ENCODE data around the gene COBL. TPM values are rescaled to one million over a fixed set of nuclear protein-coding genes. Genes with fewer than 3 reads are reported as not detected.

Gene COBL
- total and polyA plus RNA-seq, 10 of the 15 experiments (the other 5 are each of a cell fraction or from before 2014, with no cell fraction given): 0.21 TPM; not detected in 9

DNA sequence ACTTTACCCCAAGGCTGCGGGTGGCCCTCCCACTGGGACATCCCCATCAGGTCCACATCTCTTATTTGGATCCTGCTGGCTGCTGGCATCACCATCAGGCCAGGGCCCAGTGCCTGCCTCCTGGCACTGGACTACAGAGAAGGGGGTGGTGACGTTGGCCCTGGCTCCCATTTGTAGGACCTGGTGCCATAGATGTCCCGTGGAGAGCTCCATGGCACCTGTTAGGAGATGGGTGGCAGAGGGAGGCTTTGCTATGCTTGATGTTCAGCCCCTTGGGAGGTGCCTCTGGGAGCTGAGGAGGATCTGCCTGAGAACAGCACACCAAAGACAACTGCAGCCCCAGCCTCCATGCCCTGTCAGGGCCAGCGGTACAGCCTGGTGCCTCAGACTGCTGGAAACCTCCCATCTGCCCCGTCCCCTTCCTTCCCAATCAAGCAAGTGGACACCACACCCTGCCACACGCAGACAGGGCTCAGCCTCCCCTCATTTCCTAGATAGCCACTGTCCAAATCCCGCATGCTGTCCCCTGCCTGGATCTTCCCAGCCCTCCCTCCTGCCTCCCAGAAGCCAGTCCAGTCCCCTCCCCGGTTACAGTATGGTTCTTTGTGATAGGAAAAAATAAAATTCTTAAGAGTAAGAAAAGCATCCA is 303.9 kb downstream of the COBL start (continued):
- TF ChIP-seq HDAC2 (IDR thresholded peaks at IDR 0.05): no peak
- TF ChIP-seq FOXM1 (IDR thresholded peaks at IDR 0.05; ENCODE audit: low read depth, low read length): no peak
- TF ChIP-seq POLR2AphosphoS2 (IDR thresholded peaks at IDR 0.05; ENCODE audit: low read depth, low read length): no peak
- TF ChIP-seq ZSCAN29 (IDR thresholded peaks at IDR 0.05): no peak
- TF ChIP-seq, protein P1, sequence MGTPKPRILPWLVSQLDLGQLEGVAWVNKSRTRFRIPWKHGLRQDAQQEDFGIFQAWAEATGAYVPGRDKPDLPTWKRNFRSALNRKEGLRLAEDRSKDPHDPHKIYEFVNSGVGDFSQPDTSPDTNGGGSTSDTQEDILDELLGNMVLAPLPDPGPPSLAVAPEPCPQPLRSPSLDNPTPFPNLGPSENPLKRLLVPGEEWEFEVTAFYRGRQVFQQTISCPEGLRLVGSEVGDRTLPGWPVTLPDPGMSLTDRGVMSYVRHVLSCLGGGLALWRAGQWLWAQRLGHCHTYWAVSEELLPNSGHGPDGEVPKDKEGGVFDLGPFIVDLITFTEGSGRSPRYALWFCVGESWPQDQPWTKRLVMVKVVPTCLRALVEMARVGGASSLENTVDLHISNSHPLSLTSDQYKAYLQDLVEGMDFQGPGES (IDR thresholded peaks at IDR 0.05): no peak
- no peak for TF ChIP-seq SREBF1 (IDR thresholded peaks at IDR 0.05; ENCODE audit: low read length)
- no peak for TF ChIP-seq NR2C1 (IDR thresholded peaks at IDR 0.05)
- no peak for TF ChIP-seq SIX5 (IDR thresholded peaks at IDR 0.05; ENCODE audit: low read depth, low read length, severe bottlenecking)
- TF ChIP-seq SP1 (IDR thresholded peaks at IDR 0.05; ENCODE audit: low read depth, low read length): no peak
- TF ChIP-seq, protein P2, sequence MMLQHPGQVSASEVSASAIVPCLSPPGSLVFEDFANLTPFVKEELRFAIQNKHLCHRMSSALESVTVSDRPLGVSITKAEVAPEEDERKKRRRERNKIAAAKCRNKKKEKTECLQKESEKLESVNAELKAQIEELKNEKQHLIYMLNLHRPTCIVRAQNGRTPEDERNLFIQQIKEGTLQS (IDR thresholded peaks at IDR 0.05; ENCODE audit: borderline replicate concordance, extremely low read depth, low read depth, low read length): no peak
- no peak for TF ChIP-seq MEF2B (IDR thresholded peaks at IDR 0.05; ENCODE audit: partially characterized antibody, poor library complexity, severe bottlenecking)

DNA sequence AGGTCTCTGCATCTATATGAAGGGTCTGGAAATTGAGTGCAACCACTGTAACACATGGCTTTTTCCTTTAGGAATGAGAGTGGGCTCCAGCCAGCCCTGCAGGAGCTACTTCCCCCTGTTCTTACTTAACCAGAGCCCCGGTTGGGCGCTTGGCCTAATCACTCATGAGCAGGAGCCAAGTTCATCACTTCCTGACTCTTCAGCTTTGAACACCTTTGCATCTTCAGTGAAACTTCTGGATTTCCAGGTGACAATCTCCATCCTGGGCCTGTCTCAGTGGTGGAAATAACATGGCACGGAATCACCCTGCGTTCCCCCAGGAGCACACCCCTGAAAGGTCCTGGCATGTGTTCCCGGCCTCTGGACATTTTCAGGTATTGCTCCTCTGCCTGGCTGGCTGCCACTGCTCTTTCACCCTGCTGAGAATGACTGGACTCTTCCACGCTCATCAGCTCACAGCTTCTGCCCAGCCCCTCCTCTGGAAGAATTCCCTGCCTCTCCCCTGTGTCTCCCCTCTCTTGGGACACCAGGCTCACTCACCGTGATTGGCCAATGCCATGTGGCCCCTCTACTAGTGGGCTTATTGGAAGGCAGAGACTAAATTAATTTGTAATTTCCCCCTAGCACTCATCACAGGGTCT is 304.8 kb downstream of the COBL start:
- no peak overlapping the region for H2AFZ ChIP-seq (ENCODE audit: control insufficient read depth, low read depth, low read length)
- no peaks in the 10 kb centered on the region for H4K20me1 ChIP-seq (ENCODE audit: control insufficient read depth, insufficient read depth)
- ATAC-seq (no peak), DNase-seq (ENCODE audit: low read depth, low spot score) (no peak), FAIRE-seq (no peak)
- no peak overlapping the region for H3K27ac ChIP-seq (ENCODE audit: control insufficient read depth, insufficient read depth)
- POLR2A ChIA-PET: no interaction called here
- BruUV-seq (replicated peaks): no TSS peak
- intact Hi-C loops (cut with micrococcal nuclease; ENCODE audit: unreplicated experiment): no loop called here
- RAD21 ChIA-PET (ENCODE audit: unreplicated experiment): no interaction called here
- H3K27me3 ChIP-seq (replicated peaks in 1 of 2; ENCODE audit: control insufficient read depth in 2 of 2, insufficient read depth in 2 of 2, low read length in 1 of 2): no peaks in the 10 kb centered on the region
- WGBS (ENCODE audit: insufficient coverage, insufficient replicate concordance, low lambda C conversion rate, missing lambda C conversion rate): 21% methylated on average over 7 of the region's 7 CpGs
- H3K36me3 ChIP-seq (ENCODE audit: control insufficient read depth in 2 of 2, insufficient read depth in 2 of 2, low read length in 1 of 2): no peaks in the 10 kb centered on the region
- in situ Hi-C loops (cut with MboI): no loop called here
- H3K4me1 ChIP-seq (ENCODE audit: control insufficient read depth, insufficient read depth, low read length): no peaks in the 10 kb centered on the region
- SMC1A ChIA-PET (ENCODE audit: uncharacterized antibody, unreplicated experiment): no interaction called here
- H3K79me2 ChIP-seq (ENCODE audit: control insufficient read depth, insufficient read depth, low read length): no peaks in the 10 kb centered on the region
- TF ChIP-seq NFXL1 (IDR thresholded peaks at IDR 0.05; ENCODE audit: borderline replicate concordance): no peak
- H3K9ac ChIP-seq (ENCODE audit: control insufficient read depth, insufficient read depth, low read length): no peak overlapping the region
- H3K4me2 ChIP-seq (ENCODE audit: control insufficient read depth, insufficient read depth): no peak overlapping the region
- CTCF ChIA-PET: interaction anchor here (0.5 kb wide), 1 partner anchor 216 kb away, joined by 3 read pairs; no protein-coding TSS in a partner anchor
- H3K9me3 ChIP-seq (replicated peaks; ENCODE audit: control insufficient read depth, insufficient read depth, low read length): no peaks in the 10 kb centered on the region
- no peak overlapping the region for H3K4me3 ChIP-seq

Data from GM12878 (cell line).